ENCODE results near the gene CDC42BPG.

The CDC42BPG gene

GRCh38 chr11:64878223-64878493, 33.7 kb upstream of the CDC42BPG start:
- DNase-seq = no peak

- DNase-seq = no peak
Observed at GRCh38 chr11:64877390-64878222, 33.2 kb upstream of the CDC42BPG start.

- DNase-seq = no peak
Observed at GRCh38 chr11:64876835-64877341, 32.4 kb upstream of the CDC42BPG start.

GRCh38 chr11:64876229-64876750, 31.8 kb upstream of the CDC42BPG start:
- no peak for DNase-seq

- DNase-seq = no peak
Observed at GRCh38 chr11:64875369-64876228, 31.1 kb upstream of the CDC42BPG start.

DNA sequence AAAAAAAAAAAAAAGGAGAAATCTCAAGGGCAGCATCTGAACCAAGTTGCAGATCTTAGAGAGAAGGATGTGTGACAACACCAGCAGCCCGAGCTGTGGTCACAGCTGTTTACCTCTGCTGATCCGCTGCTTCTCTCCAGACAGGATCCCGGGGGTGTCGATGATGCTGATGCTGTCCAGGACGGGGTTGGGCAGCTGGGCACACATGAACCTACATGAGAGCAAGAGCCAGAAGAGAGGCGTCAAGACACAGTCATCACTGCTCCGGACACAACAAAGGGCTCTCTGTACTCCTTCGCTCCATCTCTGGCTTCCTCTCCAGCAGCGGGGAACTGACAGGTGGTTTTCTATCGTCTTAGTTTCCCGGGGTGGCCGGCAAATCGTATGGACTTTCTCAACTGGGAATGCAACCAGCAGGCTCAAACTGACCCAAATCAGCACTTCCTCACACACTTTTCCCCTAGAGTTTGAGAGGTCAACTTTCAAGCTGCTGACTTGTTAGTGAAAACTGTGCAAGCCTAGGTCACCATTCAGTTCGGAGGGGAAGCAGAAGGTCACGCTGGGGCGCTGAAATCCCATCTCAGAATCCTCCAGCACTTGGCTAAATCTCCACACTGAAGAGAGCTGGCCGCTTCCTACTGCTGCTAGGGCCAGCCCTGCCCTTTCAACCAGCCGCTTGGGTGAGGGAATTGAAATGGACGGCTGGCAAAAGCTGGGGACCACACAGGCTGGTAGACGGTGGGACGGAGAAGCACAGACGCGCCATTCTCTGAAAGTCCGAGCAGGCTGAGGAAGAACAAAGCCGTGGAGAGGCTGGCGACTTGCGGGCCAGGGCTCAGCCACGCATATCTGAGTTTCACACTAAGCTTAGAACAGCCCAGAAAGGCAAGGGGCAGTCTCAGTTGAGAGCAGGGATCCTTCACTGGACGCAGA, 30.1 kb upstream of the CDC42BPG start:
- no peak for DNase-seq

DNA sequence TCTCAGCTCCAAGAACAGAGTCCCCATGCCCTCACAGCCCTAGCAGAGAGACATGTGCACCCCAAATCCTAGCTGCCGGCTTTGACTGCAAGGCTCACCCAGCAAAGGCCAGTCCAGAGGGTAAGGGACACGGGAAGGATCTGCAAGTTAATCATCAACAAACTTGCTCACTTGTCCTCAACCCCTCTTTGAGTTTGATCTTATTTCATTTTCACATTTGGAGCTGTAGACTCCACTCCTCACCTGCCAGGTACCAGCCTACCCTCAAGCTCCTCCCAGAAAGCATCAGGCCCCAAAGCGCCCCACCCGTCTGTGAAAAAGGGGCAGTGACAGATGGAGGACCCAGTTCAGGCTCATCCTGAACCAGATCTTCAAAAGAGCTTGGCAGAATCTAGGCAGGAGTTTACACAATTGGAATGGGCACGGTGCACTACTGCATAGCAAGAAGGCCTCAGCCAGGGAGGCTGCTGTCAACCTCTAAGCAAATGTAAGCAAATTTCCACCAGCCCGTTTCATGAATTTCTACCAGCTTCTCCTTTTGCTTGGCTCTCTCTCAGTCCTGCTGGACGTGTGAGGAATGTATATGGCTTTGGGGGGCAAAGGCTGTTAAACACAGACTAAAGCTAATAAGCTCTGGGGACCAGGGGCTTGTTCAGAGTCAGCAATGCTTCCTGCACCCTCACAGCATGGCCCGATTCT, 28.5 kb upstream of the CDC42BPG start:
- DNase-seq = no peak

GRCh38 chr11:64871492-64871891, 27.0 kb upstream of the CDC42BPG start:
- no peak for DNase-seq

- no peak for DNase-seq
Observed at GRCh38 chr11:64870893-64871466, 26.5 kb upstream of the CDC42BPG start.

- no peak for DNase-seq
Observed at GRCh38 chr11:64870176-64870892, 25.9 kb upstream of the CDC42BPG start.

DNA sequence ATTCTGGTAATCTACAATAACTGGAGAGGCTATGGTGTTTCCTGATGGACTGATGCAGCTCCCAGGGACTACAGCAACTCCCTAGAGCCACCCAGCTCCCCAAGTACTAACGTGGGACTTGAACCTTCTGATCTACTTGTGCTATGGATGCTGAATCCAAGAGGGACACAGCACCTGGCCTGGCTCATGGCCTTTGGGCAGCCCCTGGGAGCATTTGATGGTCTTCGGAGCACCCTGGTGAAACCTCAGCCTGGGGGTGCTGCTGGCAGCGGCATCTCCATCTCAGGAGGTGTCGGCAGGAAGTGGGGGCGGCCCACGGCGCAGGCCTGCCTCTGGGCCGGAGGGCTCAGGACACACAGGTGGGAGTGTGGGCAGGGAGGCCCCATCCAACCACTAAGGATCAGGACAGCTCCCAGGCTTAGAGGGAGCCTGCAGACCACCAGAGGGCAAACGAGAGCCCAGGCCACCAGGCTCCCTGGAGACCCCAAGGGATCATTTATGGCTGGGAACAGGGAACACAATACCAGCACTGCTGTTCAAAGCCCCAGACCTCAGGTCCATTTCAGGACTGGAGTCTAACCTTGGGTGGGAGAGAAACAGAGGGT, 25.2 kb upstream of the CDC42BPG start:
- DNase-seq = no peak

DNA sequence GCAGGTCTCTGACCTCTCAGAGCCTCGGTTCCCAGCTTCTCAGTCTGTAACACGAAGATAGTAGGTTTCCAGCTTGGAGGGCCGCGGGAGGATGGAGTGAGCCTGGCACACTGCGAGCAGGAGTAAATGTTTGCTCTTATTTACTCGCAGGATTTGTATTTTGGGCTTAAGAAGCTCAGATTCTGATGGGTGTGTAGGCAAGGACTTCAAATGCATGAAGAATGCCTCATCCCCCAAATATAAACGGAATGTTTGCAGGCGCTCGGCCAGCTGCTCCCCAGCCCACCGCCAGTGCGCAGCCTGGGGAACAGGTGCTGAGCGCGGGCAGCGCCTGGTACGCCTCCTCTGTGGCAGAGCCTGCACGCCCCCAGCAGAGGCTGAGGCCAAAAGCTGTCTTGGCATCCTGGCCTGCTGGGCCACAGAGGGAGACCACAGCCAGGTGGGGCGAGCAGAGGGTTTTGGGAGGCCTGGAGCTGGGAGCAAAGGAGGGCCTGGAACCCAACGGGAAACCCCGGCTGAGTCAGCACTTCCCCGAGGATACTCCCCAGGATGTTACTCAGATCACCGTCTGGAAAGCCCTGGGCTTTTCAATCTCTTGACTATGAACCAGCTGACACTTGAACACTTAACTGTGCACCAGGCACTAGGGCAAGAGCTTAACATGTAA, 24.6 kb upstream of the CDC42BPG start:
- DNase-seq = no peak

DNA sequence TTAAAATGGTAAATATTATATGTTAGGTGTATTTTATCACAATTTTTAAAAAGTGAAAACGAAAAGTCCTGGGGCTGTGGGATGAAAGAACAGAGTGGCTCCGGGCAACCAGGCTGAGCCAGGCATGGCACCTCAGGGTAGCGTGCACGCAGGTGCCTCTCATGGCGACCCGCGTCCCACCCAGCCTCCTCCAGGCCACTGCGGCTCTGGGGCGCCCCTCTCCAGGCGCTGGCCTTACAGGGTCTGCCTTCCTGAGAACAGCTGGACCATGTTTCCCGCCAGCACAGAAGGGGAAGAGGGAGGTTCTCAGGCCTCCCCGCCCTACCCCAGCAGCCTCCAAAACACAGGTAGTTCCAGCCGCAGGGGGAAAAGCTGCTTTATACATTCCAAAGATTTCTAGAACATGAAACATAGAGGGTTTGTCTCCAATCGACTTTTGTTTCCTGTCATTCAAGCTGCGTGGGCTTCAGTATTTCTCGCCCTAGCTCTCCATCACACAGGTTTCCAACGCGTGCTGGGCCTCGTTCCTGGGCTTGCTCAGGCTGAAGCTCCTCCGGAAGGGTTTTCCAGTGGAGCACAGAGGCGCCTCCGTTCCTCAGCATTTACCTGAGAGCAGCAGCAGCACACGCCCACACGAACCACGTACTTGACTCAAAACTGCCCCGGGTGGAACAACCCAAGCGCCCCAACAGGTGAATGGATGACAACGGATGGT, 23.5 kb upstream of the CDC42BPG start:
- no peak for DNase-seq

DNA sequence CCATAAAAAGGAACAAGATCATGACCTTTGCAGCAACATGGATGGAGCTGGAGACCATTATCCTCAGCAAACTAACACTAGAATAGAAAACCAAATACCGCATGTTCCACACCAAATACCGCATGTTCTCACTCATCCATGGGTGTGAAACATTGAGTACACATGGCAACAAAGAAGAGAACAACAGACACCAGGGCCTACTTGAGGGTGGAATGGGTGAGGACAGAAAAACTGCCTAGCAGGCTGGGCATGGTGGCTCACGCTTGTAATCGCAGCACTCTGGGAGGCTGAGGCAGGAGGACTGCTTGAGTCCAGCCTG, 21.7 kb upstream of the CDC42BPG start:
- no peak for DNase-seq

DNA sequence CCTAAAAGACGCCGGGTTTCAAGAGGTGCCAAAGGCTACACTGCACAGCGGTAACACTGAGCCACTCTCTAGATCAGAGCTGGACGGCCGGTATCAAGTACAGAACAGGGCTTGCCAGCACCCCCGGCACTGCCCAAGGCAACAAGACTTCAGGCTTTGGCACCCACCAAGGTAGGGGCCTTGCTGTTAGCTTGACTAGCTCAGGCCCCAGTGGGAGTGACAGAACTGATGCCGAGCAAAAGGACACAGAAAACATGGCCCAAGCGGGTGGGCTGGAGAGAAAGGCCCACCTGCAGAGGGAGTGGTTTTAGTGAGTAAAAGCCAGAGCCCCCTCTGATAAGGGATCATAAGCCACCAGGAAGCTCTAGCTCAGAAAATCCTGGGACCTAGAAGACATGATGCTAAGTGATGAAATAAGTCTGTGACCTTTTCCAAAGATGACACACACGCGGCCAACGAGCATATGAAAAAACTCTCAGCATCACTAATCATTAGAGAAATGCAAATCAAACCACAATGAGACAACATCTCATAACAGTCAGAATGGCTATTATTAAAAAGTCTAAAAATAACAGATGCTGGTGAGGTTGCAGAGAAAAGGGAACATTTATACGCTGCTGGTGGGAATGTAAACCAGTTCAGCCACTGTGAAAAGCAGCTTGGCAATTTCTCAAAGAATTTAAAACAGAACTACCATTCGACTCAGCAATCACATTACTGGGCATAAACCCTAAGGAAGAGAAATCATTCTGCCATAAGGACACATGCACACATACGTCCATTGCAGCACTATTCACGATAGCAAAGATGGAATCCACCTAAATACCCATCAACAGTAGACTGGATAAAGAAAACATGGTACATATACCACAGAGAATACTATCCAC, 21.1 kb upstream of the CDC42BPG start:
- no peak for DNase-seq

GRCh38 chr11:64864473-64865285, 20.2 kb upstream of the CDC42BPG start:
- no peak for DNase-seq

- no peak for DNase-seq
Observed at GRCh38 chr11:64864135-64864472, 19.7 kb upstream of the CDC42BPG start.
